HG02884 (cell line): ENCODE measurements around the gene SMYD3.

ENCODE experiments used
- ATAC-seq: cut with Tn5 transposase; IDR thresholded peaks from one replicate; pipeline ENCODE4 v1.9.1; 2021; ENCODE audit warnings: mild to moderate bottlenecking, moderate library complexity; ENCODE audit not compliant: unreplicated experiment

The SMYD3 gene

GRCh38 chr1:246281639-246282038, 225.4 kb downstream of the SMYD3 start:
- no peak for ATAC-seq

GRCh38 chr1:246281195-246281594, 225.9 kb downstream of the SMYD3 start:
- ATAC-seq, result no peak

- no peak for ATAC-seq
Measured at GRCh38 chr1:246280551-246280950, 226.5 kb downstream of the SMYD3 start.

- no peak for ATAC-seq
Measured at GRCh38 chr1:246279402-246279801, 227.7 kb downstream of the SMYD3 start.

GRCh38 chr1:246278371-246278770, 228.7 kb downstream of the SMYD3 start:
- ATAC-seq, result no peak

GRCh38 chr1:246275036-246275435, 232.0 kb downstream of the SMYD3 start:
- ATAC-seq, result no peak

- no peak for ATAC-seq
Measured at GRCh38 chr1:246274186-246274585, 232.9 kb downstream of the SMYD3 start.

- ATAC-seq, result no peak
Measured at GRCh38 chr1:246271516-246271915, 235.6 kb downstream of the SMYD3 start.

- no peak for ATAC-seq
Measured at GRCh38 chr1:246270236-246270635, 236.8 kb downstream of the SMYD3 start.

- no peak for ATAC-seq
Measured at GRCh38 chr1:246269466-246269865, 237.6 kb downstream of the SMYD3 start.

GRCh38 chr1:246267896-246268295, 239.2 kb downstream of the SMYD3 start:
- no peak for ATAC-seq

GRCh38 chr1:246267426-246267825, 239.7 kb downstream of the SMYD3 start:
- no peak for ATAC-seq

GRCh38 chr1:246265481-246265880, 241.6 kb downstream of the SMYD3 start:
- no peak for ATAC-seq

GRCh38 chr1:246262281-246262680, 244.8 kb downstream of the SMYD3 start:
- ATAC-seq, result no peak

- ATAC-seq, result no peak
Measured at GRCh38 chr1:246261639-246262038, 245.4 kb downstream of the SMYD3 start.

GRCh38 chr1:246258250-246258649, 248.8 kb downstream of the SMYD3 start:
- ATAC-seq, result no peak

GRCh38 chr1:246255773-246256172, 251.3 kb downstream of the SMYD3 start:
- ATAC-seq, result no peak

- no peak for ATAC-seq
Measured at GRCh38 chr1:246254854-246255253, 252.2 kb downstream of the SMYD3 start.

GRCh38 chr1:246246430-246246829, 260.6 kb downstream of the SMYD3 start:
- ATAC-seq, result no peak

- no peak for ATAC-seq
Measured at GRCh38 chr1:246245541-246245940, 261.5 kb downstream of the SMYD3 start.

GRCh38 chr1:246232126-246232525, 275.0 kb downstream of the SMYD3 start:
- ATAC-seq, result no peak

- ATAC-seq, result no peak
Measured at GRCh38 chr1:246226041-246226440, 281.0 kb downstream of the SMYD3 start.

- ATAC-seq, result no peak
Measured at GRCh38 chr1:246221485-246222255, 285.4 kb downstream of the SMYD3 start.
